ENCODE results near the gene KANSL3.

DNA sequence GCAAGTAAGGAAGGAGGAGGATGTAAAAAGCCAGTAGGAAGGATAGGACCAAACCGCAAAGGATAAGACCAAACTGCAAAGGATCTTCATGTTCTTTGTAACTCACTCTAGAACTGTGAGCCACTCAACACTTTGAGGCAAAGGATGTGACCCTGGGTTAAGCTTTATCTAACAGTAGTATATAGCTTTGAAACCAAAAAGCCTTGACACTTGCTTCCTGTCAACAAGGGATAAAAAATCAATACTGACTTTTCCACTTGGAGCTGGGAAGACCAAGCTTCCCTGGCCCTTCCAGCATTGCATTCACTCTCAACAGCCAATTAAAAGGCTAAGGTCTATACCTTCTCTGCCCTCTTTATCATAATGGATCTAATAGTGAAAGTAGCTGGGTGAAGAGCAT is 22.0 kb downstream of the KANSL3 start:
- no peak for TF ChIP-seq BHLHE40 (IDR thresholded peaks at IDR 0.05; ENCODE audit: borderline replicate concordance)
- TF ChIP-seq, protein P1, sequence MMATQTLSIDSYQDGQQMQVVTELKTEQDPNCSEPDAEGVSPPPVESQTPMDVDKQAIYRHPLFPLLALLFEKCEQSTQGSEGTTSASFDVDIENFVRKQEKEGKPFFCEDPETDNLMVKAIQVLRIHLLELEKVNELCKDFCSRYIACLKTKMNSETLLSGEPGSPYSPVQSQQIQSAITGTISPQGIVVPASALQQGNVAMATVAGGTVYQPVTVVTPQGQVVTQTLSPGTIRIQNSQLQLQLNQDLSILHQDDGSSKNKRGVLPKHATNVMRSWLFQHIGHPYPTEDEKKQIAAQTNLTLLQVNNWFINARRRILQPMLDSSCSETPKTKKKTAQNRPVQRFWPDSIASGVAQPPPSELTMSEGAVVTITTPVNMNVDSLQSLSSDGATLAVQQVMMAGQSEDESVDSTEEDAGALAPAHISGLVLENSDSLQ (IDR thresholded peaks at IDR 0.05): no peak
- TF ChIP-seq CTBP1 (IDR thresholded peaks at IDR 0.05; ENCODE audit: borderline replicate concordance): no peak
- no peak for TF ChIP-seq SP1 (IDR thresholded peaks at IDR 0.05)
- no peak for TF ChIP-seq ARNT (IDR thresholded peaks at IDR 0.05)
- TF ChIP-seq ELF4 (IDR thresholded peaks at IDR 0.05): no peak
- TF ChIP-seq FOXA1 (IDR thresholded peaks at IDR 0.05): no peak
- no peak for TF ChIP-seq L3MBTL2 (conservative IDR thresholded peaks at IDR 0.05)
- TF ChIP-seq FOXM1 (IDR thresholded peaks at IDR 0.05; ENCODE audit: borderline replicate concordance): no peak
- no peak for TF ChIP-seq NFRKB (IDR thresholded peaks at IDR 0.05)
- no peak for TF ChIP-seq SUZ12 (IDR thresholded peaks at IDR 0.05)
- no peak for TF ChIP-seq ZNF384 (IDR thresholded peaks at IDR 0.05)
- TF ChIP-seq FOXK2 (IDR thresholded peaks at IDR 0.05): no peak

Data from HEK293T (cell line).